Measurements from ENCODE around the gene ICAM4.

GRCh38 chr19:10292789-10293636, 6.3 kb downstream of the ICAM4 start:
- TF ChIP-seq CTCF (IDR thresholded peaks at IDR 0.05; ENCODE audit: low read depth, low read length) (no peak), EZH2phosphoT487 (IDR thresholded peaks at IDR 0.05; ENCODE audit: low read depth) (no peak)

Measured in OCI-LY3 (cell line).